ENCODE data around the gene HLA-E. TPM values are rescaled to one million over a fixed set of nuclear protein-coding genes. Genes with fewer than 3 reads are reported as not detected.

The HLA-E gene
- 62.1 to 69.3 TPM (median 62.6 TPM) in 5 replicates for total RNA-seq (2022; extraction: Qiagen RNA extraction; ENCODE audit: low read depth)

GRCh38 chr6:30489081-30490025, at the start of gene HLA-E:
HLA-E (plus strand) TSS chr6:30489509; CDS start chr6:30489532, 23 bp downstream.

Other genes starting within 250 kb of the HLA-E start
- gene TRIM39, start 162.6 kb upstream of the HLA-E start, total RNA-seq (2022; extraction: Qiagen RNA extraction; ENCODE audit: low read depth), result 6.6 to 8.2 TPM (median 7.5 TPM) in 5 replicates
- 62.1 to 74.0 TPM (median 66.6 TPM) in 5 replicates for gene RPP21, start 144.4 kb upstream of the HLA-E start, total RNA-seq (2022; extraction: Qiagen RNA extraction; ENCODE audit: low read depth)
- gene GNL1, start 67.0 kb downstream of the HLA-E start, total RNA-seq (2022; extraction: Qiagen RNA extraction; ENCODE audit: low read depth), result 30.5 to 38.6 TPM (median 34.5 TPM) in 5 replicates
- gene PRR3, start 67.8 kb downstream of the HLA-E start, total RNA-seq (2022; extraction: Qiagen RNA extraction; ENCODE audit: low read depth), result 14.6 to 17.0 TPM (median 15.0 TPM) in 5 replicates
- gene ABCF1, start 81.9 kb downstream of the HLA-E start, total RNA-seq (2022; extraction: Qiagen RNA extraction; ENCODE audit: low read depth), result 50.8 to 66.2 TPM (median 55.3 TPM) in 5 replicates
- gene PPP1R10, start 127.7 kb downstream of the HLA-E start, total RNA-seq (2022; extraction: Qiagen RNA extraction; ENCODE audit: low read depth), result 30.6 to 52.8 TPM (median 34.0 TPM) in 5 replicates
- 72.7 to 109 TPM (median 74.8 TPM) in 5 replicates for gene MRPS18B, start 128.3 kb downstream of the HLA-E start, total RNA-seq (2022; extraction: Qiagen RNA extraction; ENCODE audit: low read depth)
- gene ATAT1, start 137.4 kb downstream of the HLA-E start, total RNA-seq (2022; extraction: Qiagen RNA extraction; ENCODE audit: low read depth), result 5.1 to 6.5 TPM (median 6.0 TPM) in 5 replicates
- 8.5 to 13.8 TPM (median 13.7 TPM) in 5 replicates for gene C6orf136, start 157.6 kb downstream of the HLA-E start, total RNA-seq (2022; extraction: Qiagen RNA extraction; ENCODE audit: low read depth)
- 25.8 to 30.1 TPM (median 28.8 TPM) in 5 replicates for gene DHX16, start 183.5 kb downstream of the HLA-E start, total RNA-seq (2022; extraction: Qiagen RNA extraction; ENCODE audit: low read depth)
- gene PPP1R18, start 197.1 kb downstream of the HLA-E start, total RNA-seq (2022; extraction: Qiagen RNA extraction; ENCODE audit: low read depth), result 42.8 to 50.5 TPM (median 45.3 TPM) in 5 replicates
- gene NRM, start 201.5 kb downstream of the HLA-E start, total RNA-seq (2022; extraction: Qiagen RNA extraction; ENCODE audit: low read depth), result 22.2 to 29.6 TPM (median 27.7 TPM) in 5 replicates
- 16.3 to 19.0 TPM (median 18.2 TPM) in 5 replicates for gene MDC1, start 227.8 kb downstream of the HLA-E start, total RNA-seq (2022; extraction: Qiagen RNA extraction; ENCODE audit: low read depth)
- gene TUBB, start 230.8 kb downstream of the HLA-E start, total RNA-seq (2022; extraction: Qiagen RNA extraction; ENCODE audit: low read depth), result 755 to 974 TPM (median 943 TPM) in 5 replicates

Data from A549 treated with CpdA at 1 μM for 4 hours (cell line).